Fibroblast of gingiva (primary cell): Measurements from ENCODE around the gene EWSR1.
"Not testable (repeated sequence)": the region's sequence is repeated elsewhere in the genome, so short reads cannot be mapped to it uniquely, and the experiment has no call there.

Experiments used
- DNase-seq: peaks from one replicate; pipeline ENCODE4 v3.0.0-alpha.2; 2011; ENCODE audit warnings: low read depth

EWSR1 gene

DNA sequence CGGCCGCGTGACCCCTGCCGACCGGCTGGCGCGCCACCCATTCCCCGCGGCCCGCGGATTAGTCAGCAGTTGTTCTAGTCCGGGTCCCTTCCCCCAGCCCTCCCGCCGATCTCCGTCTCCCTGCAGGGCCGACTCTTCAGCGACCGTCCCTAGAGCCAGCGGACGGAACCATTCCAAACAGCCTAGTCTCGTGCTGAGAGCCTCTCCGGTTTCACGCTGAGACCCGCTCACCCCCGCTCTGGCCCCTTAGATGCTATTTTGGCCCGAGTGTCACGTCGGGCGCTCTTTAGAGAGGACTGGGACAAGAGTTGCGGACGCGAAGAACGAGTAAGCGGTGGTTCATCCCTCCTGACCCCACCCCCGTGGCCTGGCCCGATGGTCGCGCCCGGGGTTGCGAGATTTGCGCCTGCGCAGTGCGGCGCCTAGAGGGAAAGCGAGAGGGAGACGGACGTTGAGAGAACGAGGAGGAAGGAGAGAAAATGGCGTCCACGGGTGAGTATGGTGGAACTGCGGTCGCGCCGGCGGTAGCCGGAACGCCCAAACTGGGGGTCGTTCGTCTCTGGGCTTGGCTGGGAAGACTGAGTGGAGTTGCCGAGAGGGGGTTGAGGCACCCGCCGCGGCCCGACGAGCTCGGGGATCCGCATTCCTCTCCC lies at the start of gene EWSR1, which contains the start of gene RHBDD3:
EWSR1 (plus strand) TSS at position 411 of the 653 bp plus-strand sequence; CDS start at position 480, 69 bp downstream.
RHBDD3 (minus strand) TSS at position 124 of the 653 bp plus-strand sequence. CDS start 2,355 bp downstream, outside the sequence.
- peak; percentile 98 for DNase-seq

- no peak for DNase-seq
Observed at GRCh38 chr22:29218758-29219408, 49.2 kb upstream of the EWSR1 start.

DNA sequence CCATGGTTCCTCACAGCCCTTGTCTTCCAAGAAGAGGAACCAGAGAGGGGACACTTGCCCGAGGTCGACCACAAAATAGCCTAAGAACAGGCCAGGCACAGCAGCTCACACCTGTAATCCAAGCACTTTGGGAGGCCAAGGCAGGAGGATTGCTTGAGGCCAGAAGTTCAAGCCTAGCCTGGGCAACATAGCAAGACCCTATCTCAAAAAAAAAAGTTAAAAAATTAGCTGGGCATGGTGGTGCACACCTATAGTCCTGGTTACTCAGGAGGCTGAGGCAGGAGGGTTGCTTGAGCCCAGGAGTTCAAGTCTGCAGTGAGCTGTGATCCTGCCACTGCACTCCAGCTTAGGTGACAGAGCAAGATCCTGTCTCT lies 48.7 kb upstream of the EWSR1 start:
- DNase-seq = not testable (repeated sequence)

DNA sequence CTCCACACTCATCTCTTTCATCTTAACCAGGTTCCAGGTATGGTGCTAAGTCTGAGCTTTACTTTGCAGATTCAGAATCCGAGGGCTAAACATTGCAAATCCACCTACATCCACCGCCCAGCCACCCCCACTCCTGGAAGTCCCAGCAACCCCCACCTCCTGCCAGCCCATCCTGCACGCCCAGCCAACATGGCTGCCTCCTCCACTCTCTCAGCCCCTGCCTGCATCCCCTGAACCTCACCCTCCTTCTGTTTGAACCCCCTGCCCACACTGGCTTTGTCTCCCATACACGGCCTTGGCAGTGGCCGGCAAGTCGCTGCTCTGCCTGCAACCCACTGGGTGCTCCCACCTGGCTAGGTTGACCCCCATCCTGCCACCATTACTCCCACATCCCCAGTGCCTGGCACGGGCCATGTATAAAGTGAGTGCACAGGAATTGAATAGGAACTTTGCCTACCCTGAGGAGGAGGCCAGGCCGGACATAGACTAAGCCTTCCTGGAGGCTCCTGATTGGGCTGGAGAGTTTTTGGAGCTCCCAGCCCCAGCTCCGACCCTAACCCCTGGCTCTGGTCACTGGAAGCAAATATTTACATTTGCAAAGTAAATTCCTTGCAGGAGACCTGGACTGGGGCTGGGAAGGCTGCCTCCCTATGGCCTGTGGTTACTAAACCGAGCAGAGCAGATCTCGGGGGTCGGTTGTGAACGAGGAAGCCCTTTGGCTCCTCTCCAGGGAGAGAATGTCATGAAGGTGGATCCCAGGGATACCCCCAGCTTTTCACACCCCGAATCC lies 48.0 kb upstream of the EWSR1 start:
- DNase-seq = no peak

- no peak for DNase-seq
Observed at GRCh38 chr22:29224121-29224858, 43.8 kb upstream of the EWSR1 start.

- DNase-seq = no peak
Observed at GRCh38 chr22:29224859-29225410, 43.1 kb upstream of the EWSR1 start.

- no peak for DNase-seq
Observed at GRCh38 chr22:29225422-29226090, 42.5 kb upstream of the EWSR1 start.

GRCh38 chr22:29226351-29226981 lies 41.6 kb upstream of the EWSR1 start:
- no peak for DNase-seq

DNA sequence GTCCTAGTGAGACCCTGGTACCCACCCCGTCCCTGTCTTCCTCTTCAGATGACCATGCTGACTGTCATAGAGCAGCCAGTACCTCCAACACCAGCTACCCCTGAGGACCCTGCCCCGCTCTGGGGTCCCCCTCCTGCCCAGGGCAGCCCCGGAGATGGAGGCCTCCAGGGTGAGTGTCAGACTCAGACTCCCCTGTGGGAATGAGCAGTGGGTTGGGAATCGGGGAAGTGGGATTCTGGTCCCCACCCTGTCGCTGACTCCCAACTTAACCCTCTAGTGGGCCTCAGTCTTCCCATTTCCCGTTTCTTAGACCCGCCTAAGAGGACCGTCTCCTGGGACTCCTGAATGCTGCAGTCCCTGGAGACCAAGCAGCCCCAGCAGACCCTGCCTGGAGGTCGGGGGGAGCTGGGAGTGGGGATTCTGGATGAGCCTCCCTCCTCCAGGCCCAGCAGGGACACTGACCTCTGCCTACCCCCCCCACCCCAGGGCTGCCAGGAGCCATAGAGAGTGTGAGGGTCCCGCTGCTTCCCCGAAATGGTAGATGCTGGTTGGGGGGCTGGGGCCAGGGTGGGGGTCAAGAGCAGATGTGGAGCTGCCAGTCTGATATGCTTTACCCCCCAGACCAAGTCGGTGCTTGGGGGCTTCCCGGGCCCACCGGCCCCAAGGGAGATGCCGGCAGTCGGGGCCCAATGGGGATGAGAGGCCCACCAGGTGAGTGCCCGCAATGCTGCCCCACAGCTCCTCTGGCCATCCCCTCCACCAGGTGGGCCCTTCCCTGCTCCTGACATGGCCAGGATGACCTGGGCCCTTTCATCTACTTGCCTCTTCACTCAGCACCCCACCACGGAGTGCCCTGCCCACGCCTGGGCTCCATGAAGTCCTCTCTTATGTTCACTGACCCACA lies 36.8 kb upstream of the EWSR1 start:
- no peak for DNase-seq

DNA sequence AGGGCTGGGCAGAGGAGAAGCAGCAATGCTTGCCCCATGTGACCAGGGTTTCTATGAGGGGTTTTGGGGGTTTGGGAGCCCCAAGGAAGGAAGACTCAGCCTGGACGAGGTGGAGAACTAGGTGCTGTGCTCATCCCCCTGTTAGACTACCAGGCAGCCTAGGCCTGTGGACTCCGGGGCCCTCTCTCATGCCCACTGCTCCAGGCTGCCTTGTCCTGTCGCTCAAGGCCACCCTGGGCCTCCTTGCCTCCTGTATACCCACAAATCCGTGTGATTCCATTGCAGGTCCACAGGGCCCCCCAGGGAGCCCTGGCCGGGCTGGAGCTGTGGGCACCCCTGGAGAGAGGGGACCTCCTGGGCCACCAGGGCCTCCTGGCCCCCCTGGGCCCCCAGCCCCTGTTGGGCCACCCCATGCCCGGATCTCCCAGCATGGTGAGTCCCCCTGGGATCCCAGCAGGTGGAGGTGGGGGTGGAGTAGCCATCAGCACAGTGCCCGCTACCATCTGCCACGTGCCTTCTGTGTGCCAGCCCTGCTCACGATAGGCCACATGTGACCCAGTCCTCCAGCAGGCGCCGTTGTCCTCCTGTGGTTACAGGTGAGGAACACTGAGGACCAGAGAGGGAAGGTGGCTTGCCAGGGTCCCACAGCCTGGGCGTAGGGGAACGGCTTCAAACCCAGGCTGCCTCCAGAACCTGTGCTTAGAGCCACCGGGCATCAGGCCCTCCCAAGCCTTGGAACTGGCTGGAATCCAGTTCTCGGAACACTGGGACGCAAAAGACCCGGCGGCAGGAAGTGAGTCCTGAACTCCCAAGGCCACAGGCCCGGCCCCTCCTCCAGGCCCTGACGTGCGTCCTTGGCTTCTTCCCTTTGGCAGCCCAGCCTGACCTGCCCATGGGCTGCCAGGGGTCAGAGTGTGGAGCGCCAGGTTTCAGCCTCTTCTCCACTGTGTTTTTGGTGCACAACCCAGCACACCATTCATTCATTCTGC lies 35.8 kb upstream of the EWSR1 start:
- no peak for DNase-seq

- no peak for DNase-seq
Observed at GRCh38 chr22:29233277-29233877, 34.7 kb upstream of the EWSR1 start.

- DNase-seq = not testable (repeated sequence)
Observed at GRCh38 chr22:29240481-29240880, 27.6 kb upstream of the EWSR1 start.

DNA sequence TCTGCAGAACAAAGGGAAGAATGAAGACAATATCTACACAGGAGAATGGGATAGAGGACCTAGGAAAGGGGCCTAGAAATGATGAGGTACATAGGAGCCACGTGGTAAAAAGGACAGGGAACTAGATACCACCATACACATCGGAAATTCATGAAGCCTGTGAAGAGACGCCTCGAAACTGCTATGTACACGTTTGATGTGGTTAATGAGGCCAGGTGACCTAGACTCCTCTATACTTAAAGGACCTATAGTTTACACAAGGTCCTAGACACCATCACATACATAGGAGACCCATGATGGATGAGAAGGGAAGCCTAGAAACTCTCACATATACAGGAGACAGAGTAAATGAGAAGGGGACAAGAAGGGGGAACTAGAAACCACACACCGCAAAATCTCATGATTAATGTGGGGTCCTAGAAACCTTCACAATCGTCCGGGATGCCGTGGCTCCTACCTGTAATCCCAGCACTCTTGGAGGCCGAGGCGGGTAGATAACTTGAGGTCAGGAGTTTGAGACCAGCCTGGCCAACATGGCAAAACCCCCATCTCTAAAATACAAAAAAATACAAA lies 24.1 kb upstream of the EWSR1 start:
- no peak for DNase-seq

DNA sequence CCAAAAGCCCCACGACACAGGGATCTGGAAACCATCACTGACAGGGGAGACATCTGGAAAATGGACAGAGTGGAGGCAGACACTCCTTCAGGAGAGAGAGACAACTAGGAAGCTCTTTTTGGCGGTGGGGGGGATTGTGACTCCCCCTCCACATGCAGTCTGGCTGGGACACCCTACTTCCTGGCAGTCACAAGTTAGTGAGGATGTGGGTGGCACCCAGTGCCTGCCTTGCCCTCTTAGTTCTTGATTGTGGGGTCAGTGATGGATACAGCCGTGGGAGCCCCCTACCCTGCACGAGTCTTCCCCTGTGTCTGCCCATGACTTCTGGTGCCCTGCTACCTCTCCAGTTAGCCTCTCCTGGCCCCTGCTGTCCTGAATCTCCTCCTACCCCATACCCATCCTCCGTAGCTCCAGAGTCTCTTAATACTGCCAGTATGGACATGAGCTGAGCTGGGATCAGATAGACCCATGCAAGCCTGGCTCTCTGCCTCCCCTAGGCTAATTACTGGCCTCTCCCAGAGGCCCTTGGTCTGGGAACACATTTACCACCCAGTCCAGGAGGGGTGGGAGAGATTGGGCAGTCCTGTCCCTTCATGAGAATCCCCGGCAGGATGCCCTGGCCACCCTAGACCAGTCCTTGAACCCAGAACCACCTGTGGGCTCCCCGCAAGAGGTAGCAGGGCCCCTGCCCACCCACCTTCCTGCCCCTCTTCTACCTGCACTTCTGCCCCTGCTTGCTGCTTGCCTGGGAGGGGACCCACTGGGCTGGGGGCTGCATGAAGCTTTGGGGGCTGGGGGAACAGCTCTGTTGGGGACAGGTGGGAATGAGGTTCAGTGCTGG lies 23.1 kb upstream of the EWSR1 start:
- DNase-seq = no peak

GRCh38 chr22:29245626-29246385 lies 22.3 kb upstream of the EWSR1 start:
- peak; percentile 52 for DNase-seq

DNA sequence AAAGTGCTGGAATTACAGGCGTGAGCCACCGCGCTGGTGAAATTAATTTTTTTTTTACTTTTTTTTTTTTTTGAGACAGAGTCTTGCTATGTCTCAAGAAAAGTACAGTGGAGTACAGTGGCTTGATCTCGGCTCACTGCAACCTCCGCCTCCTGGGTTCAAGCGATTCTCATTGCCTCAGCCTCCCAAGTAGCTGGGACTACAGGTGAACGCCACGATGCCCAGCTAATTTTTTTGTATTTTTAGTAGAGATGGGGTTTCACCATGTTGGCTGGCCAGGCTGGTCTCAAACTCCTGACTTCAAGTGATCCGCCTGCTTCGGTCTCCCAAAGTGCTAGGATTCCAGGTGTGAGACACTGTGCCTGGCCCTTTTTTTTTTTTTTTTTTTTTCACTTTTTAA lies 20.2 kb upstream of the EWSR1 start:
- DNase-seq = not testable (repeated sequence)
